HepG2 (cell line): Measurements from ENCODE around the gene ESYT1. TPM values are rescaled to one million over a fixed set of nuclear protein-coding genes. Genes with fewer than 3 reads are reported as not detected.

ENCODE experiments used
- ATF2 ChIP-seq: sonication (generic); formaldehyde crosslinking; IDR thresholded peaks from 2 replicates; pipeline ENCODE4 v1.4.0; 2020; ENCODE audit warnings: missing genetic modification reagents
- CCAR2 ChIP-seq: fragments of 200-400 bp; formaldehyde crosslinking; optimal IDR thresholded peaks from 2 replicates; pipeline ENCODE3; 2018; ENCODE audit warnings: low read depth, mild to moderate bottlenecking, low read length, moderate library complexity
- FOXA3 ChIP-seq: IDR thresholded peaks from 2 replicates; pipeline ENCODE4 v1.6.1; 2016; ENCODE audit warnings: missing genetic modification reagents, missing compliant biosample characterization
- FOXK1 ChIP-seq: sonication (generic); formaldehyde crosslinking; IDR thresholded peaks from 2 replicates; pipeline ENCODE4 v1.4.0; 2020; ENCODE audit warnings: low read depth, missing genetic modification reagents, borderline replicate concordance
- HIVEP1 ChIP-seq: sonication (generic); formaldehyde crosslinking; IDR thresholded peaks from 2 replicates; pipeline ENCODE4 v1.4.0; 2020; ENCODE audit warnings: mild to moderate bottlenecking, missing genetic modification reagents
- JUN ChIP-seq: sonication (generic); formaldehyde crosslinking; IDR thresholded peaks from 2 replicates; pipeline ENCODE4 v1.4.0; 2020; ENCODE audit warnings: mild to moderate bottlenecking, missing genetic modification reagents
- LCORL ChIP-seq, 2 experiments: fragments of 450-650 bp in 1 of 2; sonication (generic) in 1 of 2; formaldehyde crosslinking in 1 of 2; IDR thresholded peaks; 2 replicates each; pipeline versions ENCODE4 v1.5.0 to v1.6.1; 2017 to 2020; ENCODE audit warnings: antibody characterized with exemption in 1 of 2, missing genetic modification reagents in 1 of 2
- MAX ChIP-seq: IDR thresholded peaks from 2 replicates; pipeline ENCODE4 v1.6.1; 2012; ENCODE audit warnings: inconsistent platforms
- MTF2 ChIP-seq: sonication (generic); formaldehyde crosslinking; IDR thresholded peaks from 2 replicates; pipeline ENCODE4 v1.5.0; 2020; ENCODE audit warnings: missing genetic modification reagents, borderline replicate concordance
- NFKB2 ChIP-seq: sonication (generic); formaldehyde crosslinking; IDR thresholded peaks from 2 replicates; pipeline ENCODE4 v1.4.0; 2020; ENCODE audit warnings: missing genetic modification reagents, borderline replicate concordance
- NFYB ChIP-seq: sonication (generic); formaldehyde crosslinking; IDR thresholded peaks from 2 replicates; pipeline ENCODE4 v1.4.0; 2020; ENCODE audit warnings: missing genetic modification reagents
- NR2C2 ChIP-seq: sonication (generic); formaldehyde crosslinking; IDR thresholded peaks from 2 replicates; pipeline ENCODE4 v1.4.0; 2020; ENCODE audit warnings: missing genetic modification reagents, mild to moderate bottlenecking, moderate library complexity, borderline replicate concordance
- RARA ChIP-seq: IDR thresholded peaks from 2 replicates; pipeline ENCODE4 v1.6.1; 2016; ENCODE audit warnings: missing genetic modification reagents, missing compliant biosample characterization
- RFX5 ChIP-seq: IDR thresholded peaks from 2 replicates; pipeline ENCODE4 v1.6.1; 2011; ENCODE audit warnings: low read depth, low read length, improper control_type of control experiment
- TFE3 ChIP-seq: IDR thresholded peaks from 2 replicates; pipeline ENCODE4 v1.6.1; 2016
- U2AF2 ChIP-seq: fragments of 200-400 bp; formaldehyde crosslinking; IDR thresholded peaks from 2 replicates; pipeline ENCODE4 v1.6.1; 2017; ENCODE audit warnings: low read depth, mild to moderate bottlenecking, low read length
- YEATS2 ChIP-seq: sonication (generic); formaldehyde crosslinking; IDR thresholded peaks from 2 replicates; pipeline ENCODE4 v1.4.0; 2020; ENCODE audit warnings: missing genetic modification reagents, borderline replicate concordance
- ZBTB8A ChIP-seq: sonication (generic); formaldehyde crosslinking; IDR thresholded peaks from 2 replicates; pipeline ENCODE4 v1.4.0; 2020; ENCODE audit warnings: mild to moderate bottlenecking, low read depth, missing genetic modification reagents, borderline replicate concordance
- ZFP37 ChIP-seq: sonication (generic); formaldehyde crosslinking; IDR thresholded peaks from 2 replicates; pipeline ENCODE4 v1.4.0; 2020; ENCODE audit warnings: missing genetic modification reagents, borderline replicate concordance
- ZHX2 ChIP-seq, 2 experiments: sonication (generic) in 1 of 2; formaldehyde crosslinking in 1 of 2; IDR thresholded peaks; 2 replicates each; pipeline versions ENCODE4 v1.6.1 to v1.9.0; 2014 to 2022; ENCODE audit warnings: antibody characterized with exemption in 1 of 2, borderline replicate concordance in 1 of 2, inconsistent platforms in 1 of 2, low read depth in 1 of 2, missing genetic modification reagents in 1 of 2
- ZNF616 ChIP-seq: sonication (generic); formaldehyde crosslinking; IDR thresholded peaks from 2 replicates; pipeline ENCODE4 v1.5.0; 2020; ENCODE audit warnings: low read depth, mild to moderate bottlenecking, missing genetic modification reagents
- ZSCAN29 ChIP-seq: sonication (generic); formaldehyde crosslinking; conservative IDR thresholded peaks from 2 replicates; pipeline ENCODE4 v1.4.0; 2020; ENCODE audit warnings: mild to moderate bottlenecking, missing genetic modification reagents
- polyA plus RNA-seq, 8 experiments: library from polyadenylated mRNA; depleted of rRNA in 3 of 8; stranded (reverse) in 7 of 8; unstranded in 1 of 8; fragments of >200 nt; fragmentation: Illumina TruSeq in 4 of 8; extraction: Trizol in 4 of 8; gene quantifications; 2 replicates each; pipeline versions ENCODE4 v1.2.1 to v1.2.3, GENCODE V29; 2011 to 2016; ENCODE audit warnings: low read depth in 4 of 8, missing spikeins in 1 of 8, mixed read lengths in 1 of 8; ENCODE audit not compliant: insufficient read depth in 1 of 8
- total RNA-seq, 5 experiments: library from RNA; depleted of rRNA; stranded (reverse); fragments of >200 nt; fragmentation: Illumina TruSeq; extraction: Trizol; gene quantifications; 2 replicates each; pipeline ENCODE4 v1.2.3, GENCODE V29; 2016; ENCODE audit warnings: low read depth in 1 of 5

Gene ESYT1
- total and polyA plus RNA-seq, 2 of the 13 experiments (the other 11 are each of a cell fraction or from before 2014, with no cell fraction given), result 66.9 to 71.0 TPM

GRCh38 chr12:56119361-56119796, 8.7 kb upstream of the ESYT1 start (continued):
- TF ChIP-seq FOXA3 (CRISPR knock-in tag) (no peak), RARA (peak; percentile 54; the same call in 1 of the 2 replicates), NFKB2 (CRISPR knock-in tag) (no peak), CCAR2 (no peak), RFX5 (no peak), ZFP37 (no peak), LCORL (IDR thresholded peaks at IDR 0.05) (no peak), LCORL (CRISPR knock-in tag; IDR thresholded peaks at IDR 0.05) (peak; percentile 78), U2AF2 (no peak), YEATS2 (CRISPR knock-in tag) (0 out of 2 replicates have a peak, but pooled peaks have one; percentile 17), NR2C2 (CRISPR knock-in tag) (peak; percentile 44; the same call in 1 of the 2 replicates), TFE3 (CRISPR knock-in tag) (0 out of 2 replicates have a peak, but pooled peaks have one; percentile 63), ZHX2 (IDR thresholded peaks at IDR 0.05; ENCODE audit: low read depth) (no peak), ZHX2 (CRISPR knock-in tag; IDR thresholded peaks at IDR 0.05; ENCODE audit: borderline replicate concordance) (no peak), HIVEP1 (no peak), NFYB (CRISPR knock-in tag) (no peak), ATF2 (CRISPR knock-in tag) (no peak), ZNF616 (CRISPR knock-in tag) (no peak), MAX (peak; percentile 96), JUN (no peak), ZBTB8A (CRISPR knock-in tag) (no peak), MTF2 (no peak), FOXK1 (CRISPR knock-in tag) (no peak), ZSCAN29 (CRISPR knock-in tag) (no peak)
